Measurements from ENCODE around the gene DNAJC11.
"Not testable (repeated sequence)": the region's sequence is repeated elsewhere in the genome, so short reads cannot be mapped to it uniquely, and the experiment has no call there.

DNAJC11 gene

GRCh38 chr1:6657138-6657537 lies 44.5 kb downstream of the DNAJC11 start:
- no peak overlapping the region for H3K27ac ChIP-seq (ENCODE audit: low read depth, low read length)
- H3K9me3 ChIP-seq (ENCODE audit: control insufficient read depth in 1 of 2, low read length in 2 of 2) = no peaks in the 10 kb centered on the region
- H3K4me3 ChIP-seq (ENCODE audit: low read depth in 1 of 2, low read length in 2 of 2) = no peak overlapping the region
- no peaks in the 10 kb centered on the region for H3K27me3 ChIP-seq (ENCODE audit: control insufficient read depth in 1 of 2, insufficient read depth in 2 of 2, low read length in 2 of 2)
- H3K9ac ChIP-seq (ENCODE audit: low read depth in 1 of 2, low read length in 2 of 2) = no peak overlapping the region
- H3K4me1 ChIP-seq (ENCODE audit: control insufficient read depth in 1 of 2, insufficient read depth in 2 of 2, low read length in 2 of 2) = no peaks in the 10 kb centered on the region
- H3K36me3 ChIP-seq (ENCODE audit: control insufficient read depth in 1 of 2, insufficient read depth in 2 of 2, low read length in 2 of 2) = peaks cover 16 to 39% of the 10 kb centered on the region in 2 donors

GRCh38 chr1:6653436-6654290 lies 48.0 kb downstream of the DNAJC11 start:
- H3K27me3 ChIP-seq (ENCODE audit: control insufficient read depth in 1 of 2, insufficient read depth in 2 of 2, low read length in 2 of 2) = no peaks in the 10 kb centered on the region
- H3K9ac ChIP-seq (ENCODE audit: low read depth in 1 of 2, low read length in 2 of 2) = no peak overlapping the region
- H3K36me3 ChIP-seq (ENCODE audit: control insufficient read depth in 1 of 2, insufficient read depth in 2 of 2, low read length in 2 of 2) = peaks cover 21 to 52% of the 10 kb centered on the region in 2 donors
- no peaks in the 10 kb centered on the region for H3K9me3 ChIP-seq (ENCODE audit: control insufficient read depth in 1 of 2, low read length in 2 of 2)
- no peak overlapping the region for H3K27ac ChIP-seq (ENCODE audit: low read depth, low read length)
- H3K4me1 ChIP-seq (ENCODE audit: control insufficient read depth in 1 of 2, insufficient read depth in 2 of 2, low read length in 2 of 2) = no peaks in the 10 kb centered on the region
- H3K4me3 ChIP-seq (ENCODE audit: low read depth in 1 of 2, low read length in 2 of 2) = no peak overlapping the region

GRCh38 chr1:6652986-6653385 lies 48.6 kb downstream of the DNAJC11 start:
- H3K27ac ChIP-seq (ENCODE audit: low read depth, low read length) = no peak overlapping the region
- H3K4me1 ChIP-seq (ENCODE audit: control insufficient read depth in 1 of 2, insufficient read depth in 2 of 2, low read length in 2 of 2) = no peaks in the 10 kb centered on the region
- no peak overlapping the region for H3K9ac ChIP-seq (ENCODE audit: low read depth in 1 of 2, low read length in 2 of 2)
- no peak overlapping the region for H3K4me3 ChIP-seq (ENCODE audit: low read depth in 1 of 2, low read length in 2 of 2)
- no peaks in the 10 kb centered on the region for H3K27me3 ChIP-seq (ENCODE audit: control insufficient read depth in 1 of 2, insufficient read depth in 2 of 2, low read length in 2 of 2)
- no peaks in the 10 kb centered on the region for H3K9me3 ChIP-seq (ENCODE audit: control insufficient read depth in 1 of 2, low read length in 2 of 2)
- H3K36me3 ChIP-seq (ENCODE audit: control insufficient read depth in 1 of 2, insufficient read depth in 2 of 2, low read length in 2 of 2) = peaks cover 21 to 52% of the 10 kb centered on the region in 2 donors

- no peak overlapping the region for H3K27ac ChIP-seq (ENCODE audit: low read depth, low read length)
- H3K9me3 ChIP-seq (ENCODE audit: control insufficient read depth in 1 of 2, low read length in 2 of 2) = no peaks in the 10 kb centered on the region
- peaks cover 21 to 46% of the 10 kb centered on the region in 2 donors for H3K36me3 ChIP-seq (ENCODE audit: control insufficient read depth in 1 of 2, insufficient read depth in 2 of 2, low read length in 2 of 2)
- no peak overlapping the region for H3K4me3 ChIP-seq (ENCODE audit: low read depth in 1 of 2, low read length in 2 of 2)
- no peak overlapping the region for H3K9ac ChIP-seq (ENCODE audit: low read depth in 1 of 2, low read length in 2 of 2)
- H3K4me1 ChIP-seq (ENCODE audit: control insufficient read depth in 1 of 2, insufficient read depth in 2 of 2, low read length in 2 of 2) = no peaks in the 10 kb centered on the region
- H3K27me3 ChIP-seq (ENCODE audit: control insufficient read depth in 1 of 2, insufficient read depth in 2 of 2, low read length in 2 of 2) = no peaks in the 10 kb centered on the region
Observed at GRCh38 chr1:6651909-6652308, 49.7 kb downstream of the DNAJC11 start.

GRCh38 chr1:6648556-6648955 lies 53.1 kb downstream of the DNAJC11 start:
- H3K9me3 ChIP-seq (ENCODE audit: control insufficient read depth in 1 of 2, low read length in 2 of 2) = no peaks in the 10 kb centered on the region
- H3K4me3 ChIP-seq (ENCODE audit: low read depth in 1 of 2, low read length in 2 of 2) = no peak overlapping the region
- no peak overlapping the region for H3K27ac ChIP-seq (ENCODE audit: low read depth, low read length)
- no peaks in the 10 kb centered on the region for H3K27me3 ChIP-seq (ENCODE audit: control insufficient read depth in 1 of 2, insufficient read depth in 2 of 2, low read length in 2 of 2)
- H3K9ac ChIP-seq (ENCODE audit: low read depth in 1 of 2, low read length in 2 of 2) = no peak overlapping the region
- peaks cover 23 to 53% of the 10 kb centered on the region in 2 donors for H3K36me3 ChIP-seq (ENCODE audit: control insufficient read depth in 1 of 2, insufficient read depth in 2 of 2, low read length in 2 of 2)
- H3K4me1 ChIP-seq (ENCODE audit: control insufficient read depth in 1 of 2, insufficient read depth in 2 of 2, low read length in 2 of 2) = no peaks in the 10 kb centered on the region

GRCh38 chr1:6646499-6647148 lies 55.0 kb downstream of the DNAJC11 start:
- peaks cover 16 to 52% of the 10 kb centered on the region in 2 donors for H3K36me3 ChIP-seq (ENCODE audit: control insufficient read depth in 1 of 2, insufficient read depth in 2 of 2, low read length in 2 of 2)

GRCh38 chr1:6645018-6645417 lies 56.6 kb downstream of the DNAJC11 start:
- Histone ChIP-seq H3K9me3 (ENCODE audit: control insufficient read depth in 1 of 2, low read length in 2 of 2) (no peaks in the 10 kb centered on the region), H3K27me3 (ENCODE audit: control insufficient read depth in 1 of 2, insufficient read depth in 2 of 2, low read length in 2 of 2) (no peaks in the 10 kb centered on the region), H3K4me3 (ENCODE audit: low read depth in 1 of 2, low read length in 2 of 2) (no peak overlapping the region), H3K4me1 (ENCODE audit: control insufficient read depth in 1 of 2, insufficient read depth in 2 of 2, low read length in 2 of 2) (no peaks in the 10 kb centered on the region), H3K36me3 (ENCODE audit: control insufficient read depth in 1 of 2, insufficient read depth in 2 of 2, low read length in 2 of 2) (peaks cover 11 to 50% of the 10 kb centered on the region in 2 donors), H3K27ac (ENCODE audit: low read depth, low read length) (no peak overlapping the region), H3K9ac (ENCODE audit: low read depth in 1 of 2, low read length in 2 of 2) (no peak overlapping the region)

More at GRCh38 chr1:6646499-6647148, 55.0 kb downstream of the DNAJC11 start:
- H3K27ac ChIP-seq (ENCODE audit: low read depth, low read length) = no peak overlapping the region
- H3K9me3 ChIP-seq (ENCODE audit: control insufficient read depth in 1 of 2, low read length in 2 of 2) = no peaks in the 10 kb centered on the region
- H3K27me3 ChIP-seq (ENCODE audit: control insufficient read depth in 1 of 2, insufficient read depth in 2 of 2, low read length in 2 of 2) = no peaks in the 10 kb centered on the region
- no peak overlapping the region for H3K4me3 ChIP-seq (ENCODE audit: low read depth in 1 of 2, low read length in 2 of 2)
- no peak overlapping the region for H3K9ac ChIP-seq (ENCODE audit: low read depth in 1 of 2, low read length in 2 of 2)
- no peaks in the 10 kb centered on the region for H3K4me1 ChIP-seq (ENCODE audit: control insufficient read depth in 1 of 2, insufficient read depth in 2 of 2, low read length in 2 of 2)

- H3K27me3 ChIP-seq (ENCODE audit: control insufficient read depth in 1 of 2, insufficient read depth in 2 of 2, low read length in 2 of 2); H3K27ac ChIP-seq (ENCODE audit: low read depth, low read length); H3K9ac ChIP-seq (ENCODE audit: low read depth in 1 of 2, low read length in 2 of 2); H3K9me3 ChIP-seq (ENCODE audit: control insufficient read depth in 1 of 2, low read length in 2 of 2); H3K4me3 ChIP-seq (ENCODE audit: low read depth in 1 of 2, low read length in 2 of 2); H3K4me1 ChIP-seq (ENCODE audit: control insufficient read depth in 1 of 2, insufficient read depth in 2 of 2, low read length in 2 of 2): not testable (repeated sequence)
- peaks cover 38 to 80% of the 10 kb centered on the region in 2 donors for H3K36me3 ChIP-seq (ENCODE audit: control insufficient read depth in 1 of 2, insufficient read depth in 2 of 2, low read length in 2 of 2)
Observed at GRCh38 chr1:6640867-6641266, 60.7 kb downstream of the DNAJC11 start.

- no peaks in the 10 kb centered on the region for H3K27me3 ChIP-seq (ENCODE audit: control insufficient read depth in 1 of 2, insufficient read depth in 2 of 2, low read length in 2 of 2)
- no peak overlapping the region for H3K9ac ChIP-seq (ENCODE audit: low read depth in 1 of 2, low read length in 2 of 2)
- peaks cover 38 to 86% of the 10 kb centered on the region in 2 donors for H3K36me3 ChIP-seq (ENCODE audit: control insufficient read depth in 1 of 2, insufficient read depth in 2 of 2, low read length in 2 of 2)
- H3K4me1 ChIP-seq (ENCODE audit: control insufficient read depth in 1 of 2, insufficient read depth in 2 of 2, low read length in 2 of 2) = no peaks in the 10 kb centered on the region
- H3K9me3 ChIP-seq (ENCODE audit: control insufficient read depth in 1 of 2, low read length in 2 of 2) = no peaks in the 10 kb centered on the region
- no peak overlapping the region for H3K4me3 ChIP-seq (ENCODE audit: low read depth in 1 of 2, low read length in 2 of 2)
- H3K27ac ChIP-seq (ENCODE audit: low read depth, low read length) = no peak overlapping the region
Observed at GRCh38 chr1:6638226-6638625, 63.4 kb downstream of the DNAJC11 start.

- Histone ChIP-seq H3K36me3 (ENCODE audit: control insufficient read depth in 1 of 2, insufficient read depth in 2 of 2, low read length in 2 of 2) (peaks cover 38 to 88% of the 10 kb centered on the region in 2 donors), H3K9me3 (ENCODE audit: control insufficient read depth in 1 of 2, low read length in 2 of 2) (no peaks in the 10 kb centered on the region), H3K27ac (ENCODE audit: low read depth, low read length) (no peak overlapping the region), H3K4me3 (ENCODE audit: low read depth in 1 of 2, low read length in 2 of 2) (no peak overlapping the region), H3K4me1 (ENCODE audit: control insufficient read depth in 1 of 2, insufficient read depth in 2 of 2, low read length in 2 of 2) (no peaks in the 10 kb centered on the region), H3K9ac (ENCODE audit: low read depth in 1 of 2, low read length in 2 of 2) (no peak overlapping the region), H3K27me3 (ENCODE audit: control insufficient read depth in 1 of 2, insufficient read depth in 2 of 2, low read length in 2 of 2) (no peaks in the 10 kb centered on the region)
Observed at GRCh38 chr1:6637770-6638169, 63.8 kb downstream of the DNAJC11 start.
